Inferior parietal cortex (tissue), 1 donor: Measurements from ENCODE around the gene TRIP12.
A peak's percentile ranks its signal among the peaks of the same experiment; 100 is the strongest.
"Not testable (repeated sequence)": the region's sequence is repeated elsewhere in the genome, so short reads cannot be mapped to it uniquely, and the experiment has no call there.

Source experiments
- DNase-seq: peaks from one replicate; pipeline ENCODE4 v3.0.0-alpha.2; 2016; ENCODE audit errors: extremely low spot score

Gene TRIP12

DNA sequence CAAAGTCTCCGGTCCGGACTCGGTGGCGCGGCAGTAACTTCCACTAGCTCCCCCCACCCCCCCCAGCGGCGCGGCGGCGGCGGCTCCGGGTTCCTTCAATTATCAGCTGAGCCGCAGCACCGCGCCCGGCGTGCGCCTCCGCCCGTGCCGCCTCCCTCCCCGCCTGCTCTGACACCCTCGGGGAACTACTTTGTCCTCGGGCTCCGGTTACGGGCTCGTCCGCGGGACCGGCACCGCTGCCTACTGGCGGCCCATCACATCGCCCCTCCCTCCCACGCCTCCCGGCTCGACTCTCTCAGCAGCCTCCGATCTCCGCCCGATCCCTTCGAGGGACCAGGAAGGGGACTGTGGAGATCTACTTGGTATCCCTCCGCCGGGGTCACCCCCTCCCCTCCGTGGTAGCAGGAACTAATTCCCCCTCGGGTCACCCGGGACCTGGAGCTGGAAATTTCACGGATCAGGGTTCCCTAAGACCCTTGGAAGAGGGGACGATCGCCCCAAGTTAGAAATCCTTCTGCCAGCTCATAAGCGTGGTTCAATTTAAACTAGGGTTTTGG, at the start of gene TRIP12:
Gene TRIP12, minus strand, starts transcription at position 118 of the 557 bp plus-strand sequence. CDS start 41,930 bp downstream, outside the sequence.
- peak; percentile 92 for DNase-seq

DNA sequence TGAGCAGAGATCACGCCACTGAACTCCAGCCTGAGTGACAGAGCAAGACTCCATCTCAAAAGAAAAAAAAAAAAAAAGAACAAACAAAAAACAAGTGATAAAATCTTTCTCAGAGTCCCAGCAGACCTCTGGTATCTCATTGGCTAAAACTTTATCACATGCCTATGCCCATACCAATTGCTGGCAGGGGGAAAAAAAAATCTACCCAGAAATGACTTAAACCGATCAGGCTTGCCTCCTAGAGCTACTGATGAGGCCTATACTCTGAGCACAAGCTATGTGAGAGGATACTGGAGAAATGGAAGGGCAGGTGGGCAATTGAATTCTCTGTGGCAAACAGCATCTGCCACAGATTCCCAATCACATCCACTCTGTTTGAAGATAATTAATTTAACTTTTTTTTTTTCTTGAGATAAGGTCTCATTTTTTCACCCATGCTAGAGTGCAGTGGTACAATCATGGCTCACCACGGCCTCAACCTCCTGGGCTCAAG, 49.5 kb upstream of the TRIP12 start:
- DNase-seq, result no peak

DNA sequence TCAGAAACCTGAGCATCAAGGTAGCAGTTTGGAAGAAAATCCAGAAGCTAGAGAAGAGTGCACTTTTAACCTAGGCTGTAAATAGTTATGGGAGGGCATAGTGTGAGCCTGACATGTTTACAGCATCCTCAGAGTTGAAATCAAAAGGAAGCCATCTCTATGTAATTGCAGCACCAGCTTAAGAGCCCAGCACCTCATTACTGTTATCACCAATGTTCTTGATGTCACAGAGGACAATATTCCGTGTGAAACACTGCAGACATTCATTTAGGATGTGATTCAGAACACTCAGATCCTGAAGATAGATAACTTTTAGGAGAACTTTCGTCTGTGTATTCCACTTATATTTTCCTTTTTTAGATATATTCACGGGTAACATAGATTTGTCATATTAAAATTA, 48.6 kb upstream of the TRIP12 start:
- no peak for DNase-seq

DNA sequence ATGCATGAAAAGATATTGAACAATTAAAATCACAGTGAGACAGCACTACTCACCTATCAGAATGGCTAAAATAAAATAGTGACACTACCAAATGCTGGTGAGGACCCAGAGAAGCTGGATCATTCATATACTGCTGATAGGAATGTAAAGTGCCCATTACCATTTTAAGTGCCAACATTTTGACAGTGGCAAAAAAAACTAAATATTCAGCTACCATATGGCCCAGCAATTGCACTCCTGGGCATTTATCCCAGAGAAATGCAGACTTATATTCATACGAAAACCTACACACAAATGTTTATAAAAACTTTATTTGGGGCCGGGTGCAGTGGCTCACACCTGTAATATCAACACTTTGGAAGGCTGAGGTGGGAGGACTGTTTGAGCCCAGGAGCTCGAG, 48.1 kb upstream of the TRIP12 start:
- no peak for DNase-seq

DNA sequence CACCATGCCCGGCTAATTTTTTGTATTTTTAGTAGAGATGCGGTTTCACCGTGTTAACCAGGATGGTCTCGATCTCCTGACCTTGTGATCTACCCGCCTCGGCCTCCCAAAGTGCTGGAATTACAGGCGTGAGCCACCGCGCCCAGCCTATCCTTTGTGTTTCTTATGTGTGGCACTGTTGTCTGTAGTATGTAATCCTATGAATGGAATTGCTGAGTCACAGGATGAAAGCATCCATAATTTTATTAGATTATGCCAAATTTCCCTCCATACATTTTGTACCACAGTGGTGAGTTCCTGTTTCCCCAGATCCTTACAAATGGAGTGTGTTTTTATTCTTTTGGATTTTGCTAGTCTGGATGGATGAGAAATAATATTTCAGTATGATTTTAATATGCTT, 41.8 kb upstream of the TRIP12 start:
- DNase-seq, result not testable (repeated sequence)

DNA sequence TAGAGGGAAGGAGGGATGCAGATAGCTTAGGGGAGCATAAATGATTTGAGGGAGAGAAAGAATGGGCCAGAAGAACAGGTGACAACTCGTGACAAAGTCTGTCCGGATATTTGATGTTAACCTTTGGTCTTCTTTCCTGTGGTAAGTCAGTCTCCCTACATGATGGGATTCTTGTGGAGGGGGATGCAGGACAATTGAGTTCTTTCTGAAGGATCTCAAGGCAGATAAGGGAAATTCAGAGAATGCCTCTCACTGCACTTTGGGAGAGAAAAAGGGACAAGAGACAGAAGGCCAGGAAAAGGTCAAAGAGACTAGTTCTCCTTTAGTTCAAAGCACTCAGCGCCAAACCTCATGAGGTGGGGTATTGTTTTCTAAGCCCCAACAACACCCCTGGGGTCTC, 34.7 kb upstream of the TRIP12 start:
- DNase-seq, result no peak

DNA sequence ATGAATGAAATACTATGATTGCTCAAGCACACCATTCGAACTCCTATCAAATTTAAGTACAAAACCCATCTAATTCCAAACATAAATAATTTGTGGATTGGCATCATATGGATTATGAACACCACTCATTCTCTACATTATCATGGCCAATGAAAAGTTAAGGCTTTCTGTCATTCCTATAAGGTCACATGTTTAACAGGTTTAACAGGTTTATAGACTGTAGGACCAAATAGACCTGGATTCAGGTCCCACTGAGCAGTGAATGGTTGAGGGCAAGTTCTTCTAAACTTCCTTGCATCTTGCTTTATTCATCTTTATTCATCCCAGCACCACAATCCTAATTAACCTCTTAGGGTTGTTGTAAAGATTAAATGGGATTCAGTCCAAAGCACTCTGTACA, 33.9 kb upstream of the TRIP12 start:
- DNase-seq, result no peak

DNA sequence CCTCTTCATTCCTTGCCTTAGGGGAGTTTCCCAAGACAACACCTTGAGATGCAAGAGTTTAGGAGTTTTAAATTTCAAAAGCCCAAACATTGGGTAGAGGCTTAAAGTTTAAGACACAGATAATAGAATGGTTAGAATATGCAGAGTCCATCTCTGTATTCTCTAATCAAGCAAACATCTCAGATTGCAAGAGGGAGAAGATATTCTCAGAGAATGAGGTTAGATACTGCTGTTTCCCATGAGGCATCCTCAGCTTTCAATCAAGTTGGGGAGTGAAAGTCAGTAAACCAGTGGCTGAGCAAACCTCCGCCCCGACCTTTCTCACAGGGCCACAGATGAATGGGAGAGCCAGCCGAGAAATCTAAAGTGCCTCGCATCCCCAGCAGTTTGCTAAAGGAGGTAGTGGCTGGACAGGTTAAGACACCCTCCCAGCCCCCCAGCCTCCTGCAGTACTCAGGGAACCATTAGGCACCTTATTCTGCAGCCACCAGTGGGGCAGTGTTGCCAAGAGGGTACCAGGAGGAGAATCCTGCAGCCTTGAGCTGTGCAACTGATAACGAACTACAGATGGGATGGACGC, 30.5 kb upstream of the TRIP12 start:
- no peak for DNase-seq

DNA sequence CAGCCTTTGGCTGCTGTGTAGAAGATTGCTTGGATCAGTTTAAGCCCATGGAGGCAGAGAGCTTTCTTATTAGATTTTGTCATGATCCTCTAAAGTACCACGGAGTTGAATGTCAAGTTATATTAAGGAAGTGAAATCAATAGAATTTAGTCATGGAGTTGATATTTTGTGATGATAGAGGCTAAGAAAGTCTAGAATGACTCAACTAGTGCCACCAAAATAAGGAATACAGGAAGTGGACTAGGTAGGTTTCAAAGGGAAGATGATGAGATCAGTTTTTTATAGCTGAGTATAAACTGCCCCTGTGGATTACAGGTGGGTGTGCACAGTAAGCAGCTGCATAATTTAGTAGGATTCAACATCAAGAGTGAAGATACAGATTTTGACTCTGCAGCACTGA, 25.7 kb upstream of the TRIP12 start:
- no peak for DNase-seq

DNA sequence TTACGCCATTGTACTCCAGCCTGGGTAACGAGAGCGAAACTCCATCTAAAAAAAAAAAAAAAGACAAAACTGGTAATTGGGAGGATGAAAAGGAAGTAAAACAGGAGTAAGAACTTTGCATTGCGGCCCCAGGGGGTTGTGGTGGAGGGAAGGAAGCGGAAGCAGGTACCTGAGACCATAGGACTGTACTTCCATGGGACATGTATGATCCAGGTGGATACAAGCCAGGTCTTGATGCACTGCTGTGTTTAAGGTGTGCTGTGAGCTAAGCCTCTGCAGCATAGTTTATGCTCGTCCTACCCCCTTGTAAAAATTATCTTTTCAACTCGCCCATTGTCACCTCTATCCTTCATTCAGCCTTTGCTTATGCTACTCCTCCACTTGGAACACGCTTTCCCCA, 24.2 kb upstream of the TRIP12 start:
- DNase-seq, result no peak

DNA sequence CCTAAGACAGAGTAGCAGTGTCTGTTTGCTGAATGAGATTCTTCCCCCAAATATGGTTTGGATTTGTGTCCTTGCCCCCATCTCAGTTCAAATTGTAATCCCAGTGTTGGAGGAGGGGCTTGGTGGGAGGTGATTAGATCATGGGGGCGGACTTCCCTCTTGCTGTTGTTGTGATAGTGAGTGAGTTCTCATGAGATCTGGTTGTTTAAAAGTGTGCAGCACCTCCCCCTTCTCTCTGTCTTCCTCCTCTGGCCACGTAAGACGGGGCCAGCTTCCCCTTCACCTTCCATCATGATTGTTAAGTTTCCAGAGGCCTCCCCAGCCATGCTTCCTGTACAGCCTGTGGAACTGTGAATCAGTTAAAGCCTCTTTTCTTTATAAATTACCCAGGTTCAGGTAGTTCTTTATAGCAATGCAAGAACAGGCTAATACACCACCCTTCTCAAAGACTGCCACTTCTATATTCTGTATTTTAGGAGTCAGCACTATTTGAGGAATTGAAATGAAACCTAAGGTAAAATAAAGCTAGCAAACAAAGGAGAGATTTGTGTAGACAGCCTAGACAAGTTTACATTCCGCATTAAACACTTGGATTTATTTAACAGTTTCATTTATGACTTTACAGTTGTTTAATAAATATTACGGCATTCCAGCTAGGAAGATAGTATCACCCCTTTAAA, 22.1 kb upstream of the TRIP12 start:
- no peak for DNase-seq

DNA sequence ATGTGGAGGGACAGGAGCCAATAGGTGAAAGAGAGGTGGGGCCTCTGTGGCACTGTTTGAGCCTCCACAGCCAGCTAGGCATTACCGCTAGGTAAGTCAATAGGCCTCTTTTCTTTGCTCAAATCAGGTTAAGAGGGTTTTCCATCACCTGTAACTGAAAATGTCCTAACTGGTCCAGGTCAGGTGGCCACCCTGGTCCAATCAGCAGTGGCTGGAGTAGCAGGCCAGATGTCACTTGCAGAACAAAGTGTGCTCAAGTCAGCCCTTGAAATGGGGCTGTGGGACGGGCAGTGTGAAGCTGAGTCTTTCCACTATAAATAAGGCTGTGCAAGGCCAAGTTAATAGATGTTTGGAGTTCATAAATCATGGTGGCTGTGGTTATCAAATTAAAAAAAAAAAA, 21.4 kb upstream of the TRIP12 start:
- no peak for DNase-seq

DNA sequence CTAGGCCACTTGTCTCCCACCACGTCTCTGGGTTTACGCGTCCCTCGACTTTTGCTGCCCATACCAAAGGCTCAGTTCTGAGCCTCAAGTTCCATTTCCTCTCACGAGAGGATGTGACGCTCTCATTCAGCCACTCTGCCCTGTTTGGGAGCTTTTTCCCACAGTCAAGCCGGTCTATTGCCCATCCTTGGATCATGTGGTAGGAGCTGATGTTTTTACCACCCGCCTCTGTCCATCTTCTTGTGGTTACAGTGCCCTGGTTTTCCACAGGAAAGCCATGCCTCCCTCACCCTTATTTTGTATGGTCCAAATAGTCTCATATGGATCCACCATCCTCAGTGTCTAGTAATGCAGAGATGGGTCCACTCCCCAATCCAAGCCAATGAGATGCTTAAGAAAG, 20.9 kb upstream of the TRIP12 start:
- no peak for DNase-seq

DNA sequence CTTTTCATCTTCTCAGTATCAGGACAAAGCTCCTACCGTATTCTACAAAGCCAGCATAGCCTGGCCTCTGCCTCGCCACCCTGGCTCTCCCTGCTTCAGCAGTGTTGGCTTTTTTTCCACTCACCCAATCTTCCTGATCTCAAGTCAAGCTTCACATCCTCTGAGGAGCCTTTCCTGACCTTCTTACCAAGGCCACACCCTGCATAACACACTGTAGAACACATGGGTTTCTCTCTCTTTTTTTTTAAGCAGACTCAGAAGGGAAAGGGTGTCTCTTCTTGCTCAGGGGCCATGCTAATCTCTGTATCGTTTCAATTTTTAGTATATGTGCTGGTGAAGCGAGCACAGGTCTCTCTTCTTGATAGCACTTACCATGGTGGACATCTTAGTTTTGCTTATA, 15.7 kb upstream of the TRIP12 start:
- DNase-seq, result no peak

DNA sequence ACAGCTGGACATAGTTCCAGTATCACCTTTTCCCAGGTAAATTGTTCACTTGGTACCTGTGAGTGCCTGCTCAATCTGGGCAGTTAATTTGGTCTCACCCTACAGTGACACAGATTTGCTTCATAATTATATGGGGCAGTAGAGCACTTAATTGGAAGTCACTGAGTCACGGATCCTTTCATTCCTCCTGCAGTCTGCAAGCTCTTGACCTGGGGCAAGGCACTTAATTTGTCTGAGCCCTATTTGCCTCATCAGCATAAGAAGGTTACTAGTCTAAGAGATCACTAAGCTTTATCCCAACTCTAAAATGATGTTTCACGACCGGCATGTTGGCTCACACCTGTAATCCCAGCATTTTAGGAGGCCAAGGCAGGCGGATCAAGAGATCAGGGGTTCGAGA, 9.4 kb upstream of the TRIP12 start:
- no peak for DNase-seq

DNA sequence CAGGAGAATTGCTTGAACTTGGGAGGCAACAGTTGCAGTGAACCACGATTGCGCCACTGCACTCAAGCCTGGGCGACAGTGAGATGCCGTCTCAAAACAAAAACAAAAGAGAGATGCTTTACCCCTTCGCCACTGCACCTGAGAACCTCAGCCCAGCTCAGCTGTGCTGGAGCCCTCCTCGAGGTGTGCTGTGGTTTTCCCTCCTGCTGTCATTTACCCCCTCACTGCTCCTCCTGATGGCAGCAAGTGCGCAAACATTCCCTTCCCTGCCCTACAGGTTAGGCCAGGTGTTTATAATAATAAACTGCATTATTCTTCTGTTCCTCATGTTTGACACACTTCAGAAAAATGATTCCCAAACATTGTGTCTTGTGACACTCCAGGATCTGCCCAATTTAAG, 8.8 kb upstream of the TRIP12 start:
- DNase-seq, result no peak

DNA sequence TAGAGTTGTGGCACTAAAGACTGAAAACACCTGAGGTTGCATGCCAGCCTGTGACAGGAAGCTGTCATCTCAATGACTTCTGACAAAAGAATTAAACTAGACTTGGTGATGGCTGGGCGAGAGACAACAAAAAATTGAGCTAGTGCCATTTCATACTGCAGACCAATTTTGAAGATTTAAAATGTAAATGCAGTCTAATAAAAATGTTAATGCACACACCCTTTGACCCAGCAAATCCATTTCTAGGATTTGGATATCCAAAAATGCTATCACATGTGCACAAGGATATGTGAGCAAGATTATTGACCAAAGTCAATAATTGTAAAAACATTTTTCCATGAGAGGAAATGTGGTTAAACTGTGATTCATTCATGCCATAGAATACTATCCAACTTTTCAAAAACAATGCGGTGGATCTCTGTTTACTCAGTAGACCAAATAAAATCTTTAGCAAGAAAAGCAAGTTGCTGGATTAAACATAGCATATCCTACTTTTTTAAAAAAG, 6.1 kb upstream of the TRIP12 start:
- no peak for DNase-seq

DNA sequence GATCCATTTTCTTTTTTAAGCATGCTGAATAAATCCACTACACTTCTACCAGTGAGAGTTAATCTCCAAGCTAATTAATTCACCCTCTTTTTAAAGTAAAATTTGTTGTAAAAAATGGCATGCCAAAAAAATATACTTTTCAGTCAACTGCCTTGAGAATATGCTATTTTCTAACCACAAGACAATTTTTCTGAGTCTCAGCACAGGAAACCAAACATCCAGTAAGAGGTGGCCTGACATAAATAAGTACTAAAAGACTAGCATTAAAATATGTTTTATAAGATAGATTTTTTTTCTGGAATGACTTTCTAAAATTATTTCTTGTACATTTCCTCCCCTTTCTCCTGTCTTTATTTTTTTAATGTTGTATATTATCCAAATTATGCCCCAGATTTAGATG, 3.4 kb upstream of the TRIP12 start:
- DNase-seq, result no peak

DNA sequence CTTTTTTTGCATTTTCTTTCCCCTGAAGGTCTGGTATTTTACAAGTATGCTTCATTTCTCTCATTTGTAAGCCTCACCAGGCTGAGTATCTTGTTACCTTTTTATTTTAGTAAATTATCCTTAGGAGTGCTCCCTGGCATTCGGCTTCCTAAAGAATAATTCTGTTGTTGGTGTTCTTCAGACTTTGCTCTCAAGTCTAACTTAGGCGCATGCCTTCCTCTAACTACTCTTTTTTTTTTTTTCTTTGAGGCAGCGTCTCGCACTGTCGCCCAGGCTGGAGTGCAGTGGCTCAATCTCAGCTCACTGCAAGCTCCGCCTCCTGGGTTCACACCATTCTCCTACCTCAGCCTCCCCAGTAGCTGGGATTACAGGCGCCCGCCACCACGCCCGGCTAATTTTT, 2.7 kb upstream of the TRIP12 start:
- not testable (repeated sequence) for DNase-seq

DNA sequence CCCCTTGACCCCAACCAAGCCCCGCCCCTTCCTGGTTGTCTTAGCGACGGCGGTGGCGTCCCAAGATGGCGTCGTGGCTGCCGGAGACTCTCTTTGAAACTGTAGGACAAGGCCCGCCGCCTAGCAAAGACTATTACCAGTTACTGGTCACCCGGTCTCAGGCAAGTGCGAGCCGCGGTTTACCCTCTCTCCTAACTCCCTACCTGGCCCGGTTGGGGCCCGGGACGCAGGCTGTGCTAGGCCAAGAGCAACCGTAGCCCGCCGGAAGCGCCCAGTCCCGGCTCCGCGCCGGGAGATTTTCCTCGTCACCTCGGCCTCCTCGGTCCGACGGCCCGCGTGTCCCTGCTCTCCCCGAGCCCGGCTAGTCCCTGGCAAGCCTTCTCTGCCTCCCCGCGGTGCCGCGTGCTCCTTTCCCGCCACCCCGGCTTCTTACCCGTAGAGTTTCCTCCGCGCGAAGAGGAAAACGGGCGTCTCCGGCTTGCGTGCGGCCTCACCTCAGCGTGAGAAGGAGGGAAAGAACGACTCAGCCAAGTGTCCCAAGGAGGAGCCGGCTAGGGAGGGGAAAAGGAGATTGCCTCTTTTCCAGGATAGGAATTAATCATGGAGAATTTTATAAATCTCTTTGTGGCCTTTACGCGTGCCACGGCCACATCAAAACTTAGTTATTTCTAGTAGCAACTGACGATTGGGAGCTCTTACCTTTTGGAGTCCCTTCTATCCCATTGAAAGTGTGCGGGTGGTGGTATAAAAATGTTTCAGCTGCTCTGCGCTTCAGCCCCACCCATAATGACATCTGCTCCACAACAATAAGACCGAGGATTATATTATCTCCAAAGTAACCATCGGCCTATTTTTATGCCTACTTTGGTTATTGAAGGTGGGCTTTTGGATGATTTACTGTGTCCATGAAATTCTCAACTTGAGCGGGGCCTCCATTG, 909 bp upstream of the TRIP12 start, which contains the start of gene FBXO36:
Gene FBXO36, plus strand, starts transcription at position 55 of the 938 bp plus-strand sequence. Its CDS starts 11 bp downstream, at position 66.
- DNase-seq, result peak; percentile 20

DNA sequence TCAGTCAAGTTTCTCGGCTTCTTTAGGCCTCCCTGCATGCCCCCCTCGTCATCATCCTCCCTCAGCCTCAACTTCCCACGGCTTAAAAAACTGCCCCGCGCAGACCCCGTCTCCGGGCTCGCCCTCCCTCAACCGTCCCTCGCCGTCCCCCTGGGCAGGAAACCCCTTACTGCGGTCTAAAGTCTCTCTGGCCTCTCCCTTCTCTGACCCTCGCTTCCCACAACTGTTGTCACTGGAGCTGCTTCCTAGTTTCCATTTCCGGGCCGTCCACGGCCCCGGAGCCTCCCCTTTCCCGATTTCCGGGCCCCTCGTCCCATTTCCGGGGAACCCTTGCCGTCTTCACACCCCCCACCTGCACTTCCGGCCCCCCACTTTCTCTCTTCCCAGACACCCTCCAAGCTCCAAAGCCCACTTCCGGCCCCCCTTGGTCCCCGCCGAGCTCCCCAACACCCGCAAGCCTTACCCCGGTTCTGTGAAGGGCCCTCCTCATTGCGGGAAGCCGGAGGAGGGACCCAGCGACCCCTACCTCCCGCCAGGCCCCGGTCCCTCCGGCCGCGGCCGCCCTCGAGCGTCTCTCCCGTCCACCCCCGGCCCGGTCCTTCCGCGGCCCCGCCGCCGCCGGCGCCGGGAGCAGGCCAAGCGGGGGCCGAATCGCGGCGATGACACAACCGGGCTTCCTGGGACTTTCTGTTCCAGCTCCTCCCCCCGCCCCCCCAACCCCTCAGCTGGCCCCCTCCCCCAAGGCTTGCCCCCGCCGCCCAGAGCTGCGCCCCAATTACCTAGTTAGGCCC, 513 bp downstream of the TRIP12 start:
- DNase-seq, result peak; percentile 67
